GM19351 (cell line): ENCODE data around the gene ASIP.
"Not testable (repeated sequence)": the region's sequence is repeated elsewhere in the genome, so short reads cannot be mapped to it uniquely, and the experiment has no call there.

Experiments used
- ATAC-seq: cut with Tn5 transposase; IDR thresholded peaks from one replicate; pipeline ENCODE4 v1.9.1; 2021; ENCODE audit warnings: mild to moderate bottlenecking, moderate library complexity; ENCODE audit not compliant: unreplicated experiment

The ASIP gene

DNA sequence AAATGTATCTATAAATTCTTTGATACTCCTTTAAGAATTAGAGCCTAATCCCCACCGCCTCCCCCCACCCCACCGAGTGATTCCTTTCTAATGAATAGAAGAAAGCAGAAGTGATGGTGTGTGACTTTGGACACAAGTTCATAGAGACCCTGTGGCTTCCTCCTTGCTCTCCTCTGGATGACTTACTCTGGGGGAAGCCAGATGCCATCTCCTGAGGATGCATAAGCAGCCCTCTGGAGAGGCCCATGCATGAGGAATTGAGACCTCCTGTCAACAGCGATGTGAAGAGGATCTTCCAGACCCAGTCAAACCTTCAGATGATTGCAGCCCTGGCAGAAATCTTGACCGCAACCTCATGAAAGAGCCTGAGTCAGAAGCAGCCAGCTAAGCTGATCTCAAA is 40.8 kb downstream of the ASIP start:
- ATAC-seq, result no peak

DNA sequence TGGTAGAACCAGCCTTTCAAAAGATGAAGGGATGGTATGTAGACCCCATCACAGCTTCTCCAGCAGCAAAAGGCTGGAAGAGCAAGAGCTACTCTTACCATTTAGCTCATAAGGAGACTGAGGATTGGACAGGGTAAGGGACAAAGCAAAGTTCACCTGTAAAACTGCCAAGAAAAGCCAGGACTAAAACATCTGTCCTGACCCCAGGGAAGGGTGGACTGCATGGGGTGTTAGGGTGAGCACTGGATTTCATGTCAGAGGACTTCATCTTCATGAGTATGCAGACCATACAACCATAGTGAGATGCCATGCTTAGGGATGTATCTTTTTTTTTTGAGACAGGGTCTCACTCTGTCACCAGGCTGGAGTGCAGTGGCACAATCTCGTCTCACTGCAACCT is 42.6 kb downstream of the ASIP start:
- ATAC-seq, result no peak

DNA sequence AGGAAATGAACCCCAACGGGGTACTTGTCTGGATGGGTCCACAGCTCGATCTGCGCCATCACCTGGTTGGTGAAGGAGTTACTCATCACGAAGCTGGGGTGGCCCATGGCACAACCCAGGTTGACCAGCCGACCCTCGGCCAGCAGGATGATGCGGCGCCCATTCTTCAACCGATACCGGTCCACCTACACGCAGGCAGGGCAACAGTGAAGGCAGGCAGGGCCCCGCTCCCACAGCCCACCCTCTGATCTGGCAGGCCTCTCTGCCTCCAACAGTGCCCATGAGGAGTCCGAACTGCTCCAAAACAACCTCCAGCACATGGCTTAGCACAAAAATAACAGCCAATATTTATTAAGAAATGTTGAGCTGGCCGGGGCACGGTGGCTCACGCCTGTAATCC is 44.2 kb downstream of the ASIP start:
- ATAC-seq, result no peak

DNA sequence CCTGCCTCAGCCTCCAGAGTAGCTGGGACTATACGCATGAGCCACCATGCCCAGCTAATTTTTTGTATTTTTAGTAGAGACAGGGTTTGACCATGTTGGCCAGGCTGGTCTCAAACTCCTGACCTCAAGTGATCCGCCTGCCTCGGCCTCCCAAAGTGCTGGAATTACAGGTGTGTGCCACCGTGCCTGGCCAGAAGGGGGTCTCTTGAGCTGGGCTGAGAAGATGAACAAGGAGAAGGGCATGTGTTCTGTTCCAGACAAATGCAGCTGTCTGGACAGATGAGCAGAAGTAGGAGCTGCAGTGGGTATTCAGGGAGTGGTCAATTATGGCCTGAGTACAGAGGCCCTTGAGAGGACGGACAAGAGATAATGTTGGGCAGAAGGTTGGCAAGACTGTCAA is 46.3 kb downstream of the ASIP start:
- not testable (repeated sequence) for ATAC-seq

DNA sequence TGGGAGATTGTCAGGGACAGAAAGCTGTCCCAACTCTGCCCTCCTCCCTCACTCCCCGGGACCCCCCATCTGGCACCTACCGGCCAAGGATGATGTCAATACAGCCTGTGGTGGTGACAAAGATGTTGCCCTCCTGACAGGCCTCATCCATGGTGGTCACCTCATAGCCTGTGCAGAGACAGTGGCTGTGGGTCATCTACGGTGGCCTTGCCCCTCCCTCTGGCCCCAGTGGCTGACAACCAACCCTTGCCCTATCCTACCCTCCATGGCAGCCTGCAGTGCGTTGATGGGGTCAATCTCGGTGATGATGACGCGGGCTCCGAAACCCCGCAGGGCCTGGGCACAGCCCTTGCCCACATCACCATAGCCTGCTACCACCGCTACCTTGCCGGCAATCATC is 49.2 kb downstream of the ASIP start:
- ATAC-seq, result no peak

DNA sequence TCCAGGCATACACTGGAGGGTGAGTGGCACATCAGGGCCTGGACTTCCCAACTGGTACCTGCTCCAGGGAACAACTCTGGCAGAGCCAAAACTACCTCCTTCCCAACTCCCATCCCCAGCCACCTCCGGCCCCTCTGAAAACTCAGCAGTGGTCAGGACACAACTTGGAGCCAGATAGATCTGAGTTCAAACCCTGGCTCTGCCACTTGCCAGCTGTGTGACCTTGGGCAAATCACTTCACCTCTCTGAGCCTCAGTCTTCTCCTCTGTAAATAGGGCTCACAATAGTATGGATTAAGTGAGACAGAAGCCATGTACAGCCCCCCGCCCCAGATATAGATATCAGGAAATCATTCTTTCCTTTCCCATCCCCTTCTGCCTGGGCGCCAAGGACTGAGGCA is 51.3 kb downstream of the ASIP start:
- no peak for ATAC-seq

DNA sequence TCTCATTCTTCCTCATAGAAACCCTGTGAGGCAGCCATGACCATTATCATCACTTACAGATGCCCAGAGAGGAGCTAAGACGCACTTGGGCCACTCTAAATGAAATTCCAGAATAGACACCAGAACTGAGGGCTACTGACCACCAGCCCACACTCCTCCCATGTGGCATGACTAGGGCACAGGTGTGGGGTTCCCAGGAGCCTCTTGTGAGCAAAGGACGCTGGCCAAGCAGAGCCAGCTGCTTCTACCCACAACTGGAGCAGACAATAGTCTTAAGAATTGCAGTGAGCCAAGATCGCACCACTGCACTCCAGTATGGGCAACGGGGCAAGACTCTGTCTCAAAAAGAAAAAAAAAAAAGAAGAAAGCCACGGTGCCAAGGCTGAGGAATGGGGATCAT is 51.9 kb downstream of the ASIP start:
- no peak for ATAC-seq

DNA sequence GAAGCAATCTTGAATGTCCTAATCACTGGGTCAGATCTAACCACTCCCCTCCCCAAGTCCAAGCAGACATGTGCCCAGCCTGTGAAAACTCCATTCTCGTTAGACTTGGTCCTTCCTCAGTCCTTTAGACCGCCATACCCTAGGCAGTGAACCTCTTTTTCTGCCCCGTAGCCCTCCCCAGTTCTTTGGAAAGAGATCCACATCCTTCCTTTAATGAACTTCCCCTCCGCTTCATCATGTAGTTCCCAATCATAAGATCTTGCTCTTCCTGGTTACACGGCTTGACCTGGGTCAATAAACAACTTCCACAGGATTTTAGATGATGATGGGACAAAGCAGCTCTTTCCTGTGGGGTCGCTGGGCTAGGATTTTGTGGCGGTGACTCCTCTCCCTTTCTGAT is 52.4 kb downstream of the ASIP start:
- no peak for ATAC-seq

DNA sequence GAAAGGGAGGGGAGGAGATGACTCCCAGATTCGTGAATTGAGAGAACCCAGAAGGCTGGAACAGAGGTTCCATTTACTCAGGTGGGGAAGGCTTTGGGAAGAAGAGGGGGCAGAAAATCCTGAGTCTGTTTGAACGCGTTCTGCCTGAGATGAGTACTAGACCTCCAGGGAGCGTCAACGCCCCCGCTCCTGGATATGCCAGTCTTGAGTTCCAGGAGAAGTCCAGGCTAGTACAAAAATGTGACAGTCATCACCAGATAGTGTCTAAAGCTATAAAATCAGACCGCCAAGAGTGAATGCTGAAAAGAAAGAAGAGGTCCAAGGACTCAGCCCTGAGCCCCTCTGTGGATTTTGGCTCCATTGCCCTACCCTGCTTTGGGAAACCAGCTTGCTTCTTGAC is 53.3 kb downstream of the ASIP start:
- no peak for ATAC-seq

DNA sequence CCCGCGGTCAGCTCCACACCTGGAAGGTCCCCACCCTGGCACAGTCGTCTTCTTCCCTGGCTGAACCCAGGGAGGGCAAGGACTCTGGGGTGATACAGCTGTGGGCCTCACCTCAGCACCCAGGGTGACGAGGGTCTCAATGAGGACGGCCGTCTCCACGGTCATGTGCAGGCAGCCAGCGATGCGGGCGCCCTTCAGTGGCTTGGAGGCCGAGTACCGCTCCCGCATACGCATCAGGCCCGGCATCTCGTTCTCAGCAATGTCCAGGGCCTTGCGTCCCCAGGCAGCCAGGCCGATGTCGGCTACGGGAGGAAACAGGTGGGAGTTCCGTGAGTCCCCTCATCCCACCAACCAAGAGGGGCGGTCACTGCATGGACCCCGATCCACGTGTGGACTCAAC is 54.1 kb downstream of the ASIP start:
- ATAC-seq, result no peak

DNA sequence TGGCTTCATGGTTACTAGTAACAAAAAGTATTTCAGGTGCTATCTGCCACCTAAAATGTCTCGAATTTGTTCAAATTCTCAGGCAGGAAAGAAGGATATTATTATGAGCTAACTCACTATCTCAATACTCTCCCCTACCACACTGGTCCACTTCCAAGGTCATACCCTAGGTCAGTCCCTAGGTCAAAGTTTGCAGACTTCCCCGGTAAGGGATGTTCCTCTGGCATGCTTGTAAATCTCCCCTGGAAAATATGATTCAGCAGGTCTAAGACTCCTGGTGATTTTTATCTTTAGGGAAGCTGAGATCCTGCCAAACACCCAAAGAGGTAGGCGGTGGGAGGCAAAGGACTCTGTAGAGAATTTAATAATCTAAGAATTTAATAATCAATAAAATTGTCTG is 55.2 kb downstream of the ASIP start:
- no peak for ATAC-seq

DNA sequence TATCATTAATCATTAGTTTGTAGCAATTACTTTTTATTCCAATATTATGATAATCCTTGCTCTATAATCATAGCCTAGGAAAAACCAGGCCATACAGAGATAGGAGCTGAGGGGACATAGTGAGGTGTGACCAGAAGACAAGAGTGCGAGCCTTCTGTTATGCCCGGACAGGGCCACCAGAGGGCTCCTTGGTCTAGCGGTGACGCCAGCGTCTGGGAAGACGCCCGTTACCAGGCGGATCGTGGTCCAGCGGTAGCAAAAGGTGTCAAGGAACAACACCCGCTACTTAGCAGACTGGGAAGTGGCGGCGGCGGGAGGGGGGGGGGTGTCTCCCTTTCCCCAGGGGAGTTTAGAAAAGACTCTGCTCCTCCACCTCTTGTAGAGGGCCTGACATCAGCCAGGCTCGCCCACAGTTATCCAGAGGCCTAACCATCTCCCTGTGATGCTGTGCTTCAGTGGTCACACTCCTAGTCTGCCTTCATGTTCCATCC is 57.1 kb downstream of the ASIP start:
- ATAC-seq, result not testable (repeated sequence)

DNA sequence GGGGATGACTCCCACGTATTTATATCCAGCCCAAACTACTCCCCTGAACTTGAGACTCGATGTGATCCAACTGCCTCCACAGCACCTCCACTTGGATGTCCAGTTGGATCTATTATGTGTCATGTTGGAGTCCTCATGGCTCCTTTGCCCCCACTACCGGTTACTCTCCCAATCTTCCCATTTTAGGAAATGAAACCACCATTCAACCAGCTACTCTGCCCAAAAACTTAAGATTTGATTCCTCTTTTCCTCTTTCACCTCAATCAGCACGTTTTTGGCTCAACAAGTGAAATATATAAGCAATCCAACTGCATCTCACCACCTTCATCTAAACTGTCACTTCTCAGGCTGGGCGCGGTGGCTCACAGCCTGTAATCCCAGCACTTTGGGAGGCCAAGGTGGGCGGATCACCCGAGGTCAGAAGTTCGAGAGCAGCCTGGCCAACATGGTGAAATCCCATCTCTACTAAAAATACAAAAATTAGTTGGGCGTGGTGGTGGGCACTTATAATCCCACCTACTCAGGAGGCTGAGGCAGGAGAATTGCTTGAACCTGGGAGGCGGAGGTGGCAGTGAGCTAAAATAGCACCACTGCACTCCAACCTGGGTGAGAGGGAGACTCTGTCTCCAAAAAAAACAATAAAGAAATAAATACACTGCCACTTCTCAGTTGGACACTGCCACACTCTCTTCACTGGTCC is 58.5 kb downstream of the ASIP start:
- ATAC-seq, result no peak

DNA sequence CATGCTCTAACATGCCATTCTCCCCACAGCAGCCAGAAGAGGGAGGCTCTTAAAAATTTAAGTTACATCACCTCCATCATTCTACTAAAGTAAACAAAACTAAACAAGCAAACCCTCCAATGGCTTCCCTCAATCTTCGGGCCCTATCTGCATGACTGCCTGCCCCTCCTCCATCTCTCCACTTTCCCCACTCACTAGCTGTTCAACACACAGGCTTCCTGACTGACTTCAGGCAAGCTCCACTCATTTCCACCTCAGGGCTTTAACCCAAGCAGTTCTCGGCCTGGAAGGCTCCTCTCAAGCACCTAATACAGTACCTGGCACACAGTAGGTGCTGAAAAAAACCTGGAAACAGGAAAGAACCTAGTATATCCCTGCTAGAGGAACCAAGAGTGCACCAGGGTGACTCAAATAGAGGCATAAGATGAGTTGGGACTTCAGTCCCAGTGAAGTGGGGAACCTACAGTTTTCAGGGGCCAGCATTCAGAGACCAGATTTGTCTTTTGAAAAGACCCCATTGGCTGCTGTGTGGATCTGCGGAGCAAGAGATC is 59.1 kb downstream of the ASIP start:
- no peak for ATAC-seq

DNA sequence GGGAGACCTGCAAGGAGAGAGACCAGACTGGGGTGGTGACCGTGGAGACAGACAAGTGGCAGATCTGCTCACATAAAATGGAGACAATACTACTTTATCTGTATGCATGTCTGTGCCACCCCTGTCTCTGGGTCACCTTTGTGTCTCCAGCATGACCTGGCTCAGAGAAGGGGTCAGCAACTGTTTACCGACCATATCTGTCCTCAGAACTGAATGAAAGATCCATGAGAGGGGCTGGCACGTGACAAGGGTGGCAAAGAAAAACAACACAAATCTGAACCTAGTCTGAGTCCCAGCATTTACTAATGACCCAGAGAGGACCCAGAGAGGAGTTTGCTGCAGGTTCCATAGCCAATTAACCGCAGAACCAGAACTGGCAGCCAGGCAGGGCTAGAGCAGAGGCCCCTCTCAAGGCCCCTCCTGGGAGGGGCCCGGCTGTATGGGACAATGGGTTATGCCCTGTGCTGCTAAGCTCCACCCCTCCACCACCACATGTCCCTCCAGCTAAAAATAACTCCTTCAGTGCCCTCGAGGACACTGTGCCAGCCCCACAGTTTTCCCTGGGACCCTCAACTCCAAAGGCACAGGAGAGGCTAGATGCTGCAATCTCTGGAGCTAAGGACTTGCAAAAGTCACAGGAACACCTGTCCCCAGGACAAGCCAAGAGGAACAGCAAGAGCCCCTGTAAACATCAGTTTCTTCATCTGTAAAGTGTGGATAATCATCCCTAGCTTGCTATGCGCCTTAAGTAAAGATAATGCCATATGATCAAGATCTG is 59.8 kb downstream of the ASIP start:
- ATAC-seq, result no peak

DNA sequence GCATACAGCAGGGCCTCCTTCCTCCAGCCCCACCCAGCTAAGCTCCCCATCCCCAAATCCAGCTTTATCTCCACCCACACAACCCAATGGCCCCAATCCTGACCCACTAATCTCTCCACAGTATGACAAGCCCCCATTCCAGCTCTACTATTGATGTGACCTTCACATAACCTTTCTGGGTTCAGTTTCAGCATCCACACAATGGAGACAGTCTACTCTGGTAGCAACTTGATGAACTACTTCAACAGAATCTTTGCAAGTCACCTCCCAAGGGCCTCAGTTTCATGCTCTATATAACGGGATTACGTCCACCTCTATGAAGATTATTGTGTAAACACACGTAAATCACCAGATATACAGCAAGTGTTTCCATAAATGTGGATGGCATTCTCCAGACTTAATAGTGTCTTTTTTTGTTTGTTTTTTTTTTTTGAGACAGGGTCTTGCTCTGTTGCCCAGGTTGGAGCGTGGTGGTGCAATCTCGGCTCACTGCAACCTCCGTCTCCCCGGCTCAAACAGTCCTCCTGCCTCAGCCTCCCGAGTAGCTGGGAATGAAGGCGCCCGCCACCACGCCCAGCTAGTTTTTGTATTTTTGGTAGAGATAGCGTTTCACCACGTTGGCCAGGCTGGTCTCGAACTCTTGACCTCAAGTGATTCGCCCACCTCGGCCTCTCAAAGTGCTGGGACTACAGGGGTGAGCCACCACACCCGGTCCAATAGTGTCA is 60.5 kb downstream of the ASIP start:
- no peak for ATAC-seq

DNA sequence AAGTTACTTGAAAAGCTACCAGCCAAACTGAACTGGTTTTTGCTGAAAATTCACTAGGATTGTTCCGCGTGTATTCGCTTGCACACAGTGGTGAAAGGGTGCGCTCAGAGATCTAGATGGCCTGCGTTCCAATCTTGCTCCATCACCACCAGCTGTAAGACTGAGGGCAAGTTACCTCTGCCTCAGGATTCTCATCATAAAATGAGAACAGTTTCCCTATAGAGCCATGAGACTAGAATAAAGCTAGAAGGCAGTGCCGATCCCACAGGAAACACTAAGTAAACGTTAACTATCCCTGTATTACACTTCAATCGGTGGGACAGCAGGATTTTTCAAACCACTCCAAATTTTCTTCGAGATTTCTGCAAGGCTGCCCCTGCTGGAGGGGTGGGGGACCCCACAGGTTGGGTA is 61.1 kb downstream of the ASIP start:
- no peak for ATAC-seq

DNA sequence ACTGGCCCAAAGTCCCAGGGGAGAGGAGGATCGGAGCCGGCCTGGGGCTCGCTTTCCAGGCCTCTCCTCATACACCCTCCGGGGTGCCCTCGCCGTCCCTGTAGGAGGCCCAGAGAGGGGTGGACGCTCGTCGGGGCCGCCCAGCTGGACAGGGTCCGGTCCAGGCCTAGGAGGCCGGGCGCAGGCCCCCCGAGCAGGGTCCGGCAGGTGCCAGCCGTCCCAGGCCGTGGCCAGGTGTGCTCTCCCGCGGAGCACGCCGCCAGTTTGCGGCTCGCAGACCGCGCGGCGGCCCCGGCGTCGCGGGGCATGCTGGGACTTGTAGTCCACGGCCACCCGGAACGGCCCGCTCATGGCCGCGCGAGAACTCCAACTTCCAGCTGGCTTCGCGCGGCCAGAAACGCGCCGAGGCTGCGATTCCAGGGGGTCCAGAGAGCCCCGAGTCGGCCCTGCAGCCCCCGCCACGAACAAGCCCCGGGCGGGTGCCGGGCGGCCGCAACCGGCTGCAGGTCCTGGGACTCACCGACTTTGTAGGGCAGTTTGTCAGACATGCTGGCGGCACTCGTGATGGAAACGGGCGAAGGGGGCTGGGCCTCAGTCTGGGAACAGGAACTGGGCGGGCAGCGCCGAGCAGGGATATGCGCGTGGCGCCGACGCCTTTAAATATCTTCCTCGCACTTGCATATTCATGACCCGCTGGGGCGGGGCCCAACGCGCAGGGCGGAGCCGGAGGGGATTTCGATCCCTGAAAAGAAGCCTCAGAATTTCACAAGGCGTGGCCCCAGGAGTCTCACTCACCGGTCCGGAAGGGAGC is 61.7 kb downstream of the ASIP start, which contains the start of gene AHCY:
Gene AHCY (minus strand): TSS at position 633 of the 811 bp plus-strand sequence. CDS start 85 bp downstream, at position 548.
- ATAC-seq, result peak; percentile 88

DNA sequence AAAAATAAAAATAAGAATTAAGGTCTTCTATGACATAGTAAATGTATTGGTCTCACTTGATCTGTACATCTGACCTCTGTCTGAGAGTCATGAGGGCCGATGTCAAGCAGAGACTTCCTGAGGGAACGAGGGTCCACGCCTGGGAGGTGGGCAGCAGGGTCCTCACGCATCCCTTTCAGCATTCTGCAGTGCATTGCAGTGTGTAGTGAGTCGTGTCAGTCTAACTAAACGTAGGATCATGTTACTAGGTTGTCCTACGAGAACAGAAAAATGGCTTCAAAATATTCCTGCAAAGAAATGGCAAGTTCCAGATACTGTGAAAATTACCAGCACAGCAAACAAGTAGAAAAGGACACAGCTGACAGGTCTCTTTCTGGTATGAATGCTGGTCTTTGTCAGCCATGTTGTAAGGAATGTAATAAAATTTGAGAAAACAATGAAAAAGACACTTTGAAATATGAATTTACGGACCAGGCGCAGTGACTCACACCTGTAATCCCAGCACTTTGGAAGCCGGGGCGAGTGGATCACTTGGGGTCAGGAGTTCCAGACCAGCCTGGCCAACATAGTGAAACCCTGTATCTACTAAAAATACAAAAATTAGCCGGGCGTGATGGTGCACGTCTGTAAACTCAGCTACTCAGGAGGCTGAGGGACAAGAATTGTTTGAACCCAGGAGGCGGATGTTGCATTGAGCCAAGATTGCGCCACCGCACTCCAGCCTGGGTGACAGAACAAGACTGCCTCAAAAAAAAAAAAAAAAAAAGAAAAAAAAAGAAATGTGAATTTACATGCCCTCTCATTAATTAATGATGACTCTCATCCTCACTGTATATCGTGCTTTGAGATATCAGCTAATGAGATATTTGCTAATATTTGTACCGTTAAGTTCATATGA is 64.4 kb downstream of the ASIP start:
- ATAC-seq, result no peak
